ENCODE results near the gene BMP8A. TPM values are rescaled to one million over a fixed set of nuclear protein-coding genes. Genes with fewer than 3 reads are reported as not detected.
"Not testable (repeated sequence)": the region's sequence is repeated elsewhere in the genome, so short reads cannot be mapped to it uniquely, and the experiment has no call there.

The BMP8A gene
- total and polyA plus RNA-seq, 3 experiments from 2014 or later, result 0.18 TPM; not detected in 2

GRCh38 chr1:39452540-39452939 lies 38.9 kb upstream of the BMP8A start:
- Histone ChIP-seq H3K27me3 (ENCODE audit: insufficient read depth, low read length, poor library complexity, severe bottlenecking) (no peaks in the 10 kb centered on the region), H3K4me1 (ENCODE audit: insufficient read depth, low read length) (no peaks in the 10 kb centered on the region), H3K27ac (ENCODE audit: low read depth, low read length) (no peak overlapping the region), H3K4me3 (ENCODE audit: low read length) (no peak overlapping the region), H3K9me3 (ENCODE audit: low read length) (no peaks in the 10 kb centered on the region), H3K36me3 (ENCODE audit: insufficient read depth, low read length) (peaks cover 81% of the 10 kb centered on the region)
- Mint-ChIP-seq H3K4me1 (no peaks in the 10 kb centered on the region), H3K9me3 (no peaks in the 10 kb centered on the region), H3K27me3 (no peaks in the 10 kb centered on the region), H3K27ac (peak overlapping the region in 1 of 8 donors; percentile 54), H3K36me3 (peaks cover 23 to 97% (median 39%) of the 10 kb centered on the region in 3 donors), H3K4me3 (no peak overlapping the region)
- POLR2A ChIA-PET, result no interaction called here
- CTCF ChIA-PET, result no interaction called here
- no peak for DNase-seq

GRCh38 chr1:39453603-39454002 lies 37.8 kb upstream of the BMP8A start:
- Mint-ChIP-seq H3K4me3 (no peak overlapping the region), H3K27ac (no peak overlapping the region)
- POLR2A ChIA-PET, result no interaction called here

GRCh38 chr1:39458991-39459390 lies 32.4 kb upstream of the BMP8A start:
- CTCF ChIA-PET, result no interaction called here

More at GRCh38 chr1:39453603-39454002, 37.8 kb upstream of the BMP8A start:
- Histone ChIP-seq H3K36me3 (ENCODE audit: insufficient read depth, low read length) (peaks cover 82% of the 10 kb centered on the region), H3K4me3 (ENCODE audit: low read length) (no peak overlapping the region), H3K27me3 (ENCODE audit: insufficient read depth, low read length, poor library complexity, severe bottlenecking) (no peaks in the 10 kb centered on the region), H3K9me3 (ENCODE audit: low read length) (no peaks in the 10 kb centered on the region), H3K4me1 (ENCODE audit: insufficient read depth, low read length) (no peaks in the 10 kb centered on the region), H3K27ac (ENCODE audit: low read depth, low read length) (no peak overlapping the region)
- DNase-seq, result no peak
- CTCF ChIA-PET, result no interaction called here
- Mint-ChIP-seq H3K27me3 (no peaks in the 10 kb centered on the region), H3K36me3 (peaks cover 34 to 97% (median 38%) of the 10 kb centered on the region in 3 donors), H3K4me1 (no peaks in the 10 kb centered on the region), H3K9me3 (no peaks in the 10 kb centered on the region)

GRCh38 chr1:39462074-39462473 lies 29.4 kb upstream of the BMP8A start:
- peak overlapping the region in 4 of 8 donors; percentile 24 to 61 (median 44) for H3K27ac Mint-ChIP-seq
- Histone ChIP-seq H3K4me3 (ENCODE audit: low read length) (no peak overlapping the region), H3K27ac (ENCODE audit: low read depth, low read length) (no peak overlapping the region), H3K4me1 (ENCODE audit: insufficient read depth, low read length) (no peaks in the 10 kb centered on the region), H3K27me3 (ENCODE audit: insufficient read depth, low read length, poor library complexity, severe bottlenecking) (no peaks in the 10 kb centered on the region), H3K9me3 (ENCODE audit: low read length) (no peaks in the 10 kb centered on the region), H3K36me3 (ENCODE audit: insufficient read depth, low read length) (peaks cover 75% of the 10 kb centered on the region)
- CTCF ChIA-PET, result no interaction called here
- POLR2A ChIA-PET, result no interaction called here
- peaks cover 22 to 97% (median 40%) of the 10 kb centered on the region in 3 donors for H3K36me3 Mint-ChIP-seq
- peaks cover 0 to 1% (median 0%) of the 10 kb centered on the region in 3 donors for H3K4me1 Mint-ChIP-seq
- DNase-seq, result no peak
- H3K4me3 Mint-ChIP-seq, result no peak overlapping the region
- H3K9me3 Mint-ChIP-seq, result no peaks in the 10 kb centered on the region
- H3K27me3 Mint-ChIP-seq, result no peaks in the 10 kb centered on the region

More at GRCh38 chr1:39458991-39459390, 32.4 kb upstream of the BMP8A start:
- no peak overlapping the region for H3K27ac ChIP-seq (ENCODE audit: low read depth, low read length)
- H3K9me3 ChIP-seq (ENCODE audit: low read length), result no peaks in the 10 kb centered on the region
- H3K4me1 ChIP-seq (ENCODE audit: insufficient read depth, low read length), result no peaks in the 10 kb centered on the region
- POLR2A ChIA-PET, result no interaction called here
- Mint-ChIP-seq H3K27ac (peak overlapping the region in 2 of 8 donors; percentile 2 to 17), H3K27me3 (no peaks in the 10 kb centered on the region), H3K4me1 (no peaks in the 10 kb centered on the region), H3K4me3 (no peak overlapping the region), H3K9me3 (no peaks in the 10 kb centered on the region), H3K36me3 (peaks cover 35 to 99% (median 48%) of the 10 kb centered on the region in 3 donors)
- H3K27me3 ChIP-seq (ENCODE audit: insufficient read depth, low read length, poor library complexity, severe bottlenecking), result no peaks in the 10 kb centered on the region
- no peak overlapping the region for H3K4me3 ChIP-seq (ENCODE audit: low read length)
- DNase-seq, result no peak
- peaks cover 89% of the 10 kb centered on the region for H3K36me3 ChIP-seq (ENCODE audit: insufficient read depth, low read length)

GRCh38 chr1:39466413-39467107 lies 24.9 kb upstream of the BMP8A start:
- no peak overlapping the region for H3K4me3 ChIP-seq (ENCODE audit: low read length)
- H3K4me1 ChIP-seq (ENCODE audit: insufficient read depth, low read length), result no peaks in the 10 kb centered on the region
- Mint-ChIP-seq H3K36me3 (peaks cover 0 to 95% (median 31%) of the 10 kb centered on the region in 3 donors), H3K27me3 (no peaks in the 10 kb centered on the region), H3K4me1 (peaks cover 0 to 1% (median 0%) of the 10 kb centered on the region in 3 donors), H3K27ac (peak overlapping the region in 4 of 8 donors; percentile 47 to 78 (median 66)), H3K9me3 (no peaks in the 10 kb centered on the region), H3K4me3 (no peak overlapping the region)
- no peaks in the 10 kb centered on the region for H3K9me3 ChIP-seq (ENCODE audit: low read length)
- no peaks in the 10 kb centered on the region for H3K27me3 ChIP-seq (ENCODE audit: insufficient read depth, low read length, poor library complexity, severe bottlenecking)
- H3K36me3 ChIP-seq (ENCODE audit: insufficient read depth, low read length), result peaks cover 47% of the 10 kb centered on the region
- ChIA-PET CTCF (interaction anchor here (1.4 kb wide), 1 partner anchor 57 kb away, joined by 3 read pairs; no protein-coding TSS in a partner anchor), POLR2A (no interaction called here)
- no peak for DNase-seq
- no peak overlapping the region for H3K27ac ChIP-seq (ENCODE audit: low read depth, low read length)

GRCh38 chr1:39467108-39467720 lies 24.2 kb upstream of the BMP8A start:
- H3K27ac ChIP-seq (ENCODE audit: low read depth, low read length); H3K27me3 Mint-ChIP-seq; H3K4me1 ChIP-seq (ENCODE audit: insufficient read depth, low read length); H3K4me1 Mint-ChIP-seq; H3K4me3 ChIP-seq (ENCODE audit: low read length); H3K9me3 ChIP-seq (ENCODE audit: low read length); POLR2A ChIA-PET; DNase-seq; H3K4me3 Mint-ChIP-seq; H3K27me3 ChIP-seq (ENCODE audit: insufficient read depth, low read length, poor library complexity, severe bottlenecking); H3K9me3 Mint-ChIP-seq: not testable (repeated sequence)
- H3K36me3 ChIP-seq (ENCODE audit: insufficient read depth, low read length), result peaks cover 46% of the 10 kb centered on the region
- CTCF ChIA-PET, result interaction anchor here (1.4 kb wide), 1 partner anchor 58 kb away, joined by 3 read pairs; no protein-coding TSS in a partner anchor
- Mint-ChIP-seq H3K36me3 (peaks cover 0 to 94% (median 25%) of the 10 kb centered on the region in 3 donors), H3K27ac (peak overlapping the region in 2 of 8 donors; percentile 60 to 61)

GRCh38 chr1:39469150-39469549 lies 22.3 kb upstream of the BMP8A start:
- Histone ChIP-seq H3K36me3 (ENCODE audit: insufficient read depth, low read length) (peaks cover 38% of the 10 kb centered on the region), H3K4me1 (ENCODE audit: insufficient read depth, low read length) (no peaks in the 10 kb centered on the region), H3K27ac (ENCODE audit: low read depth, low read length) (no peak overlapping the region), H3K27me3 (ENCODE audit: insufficient read depth, low read length, poor library complexity, severe bottlenecking) (no peaks in the 10 kb centered on the region), H3K9me3 (ENCODE audit: low read length) (no peaks in the 10 kb centered on the region), H3K4me3 (ENCODE audit: low read length) (no peak overlapping the region)
- no peaks in the 10 kb centered on the region for H3K9me3 Mint-ChIP-seq
- DNase-seq, result no peak
- H3K27ac Mint-ChIP-seq, result peak overlapping the region in 3 of 8 donors; percentile 15 to 39 (median 25)
- no peak overlapping the region for H3K4me3 Mint-ChIP-seq
- CTCF ChIA-PET, result no interaction called here
- H3K27me3 Mint-ChIP-seq, result no peaks in the 10 kb centered on the region
- POLR2A ChIA-PET, result no interaction called here
- H3K36me3 Mint-ChIP-seq, result peaks cover 0 to 92% (median 27%) of the 10 kb centered on the region in 3 donors
- peaks cover 0 to 1% (median 0%) of the 10 kb centered on the region in 3 donors for H3K4me1 Mint-ChIP-seq

- no peaks in the 10 kb centered on the region for H3K4me1 Mint-ChIP-seq
- no peak overlapping the region for H3K4me3 ChIP-seq (ENCODE audit: low read length)
- H3K4me3 Mint-ChIP-seq, result no peak overlapping the region
- DNase-seq, result no peak
- ChIA-PET CTCF (no interaction called here), POLR2A (no interaction called here)
- peaks cover 38% of the 10 kb centered on the region for H3K36me3 ChIP-seq (ENCODE audit: insufficient read depth, low read length)
- no peaks in the 10 kb centered on the region for H3K9me3 ChIP-seq (ENCODE audit: low read length)
- no peaks in the 10 kb centered on the region for H3K27me3 Mint-ChIP-seq
- peaks cover 0 to 89% (median 28%) of the 10 kb centered on the region in 3 donors for H3K36me3 Mint-ChIP-seq
- H3K27me3 ChIP-seq (ENCODE audit: insufficient read depth, low read length, poor library complexity, severe bottlenecking), result no peaks in the 10 kb centered on the region
- no peaks in the 10 kb centered on the region for H3K9me3 Mint-ChIP-seq
- peak overlapping the region in 2 of 8 donors; percentile 39 to 74 for H3K27ac Mint-ChIP-seq
- H3K4me1 ChIP-seq (ENCODE audit: insufficient read depth, low read length), result no peaks in the 10 kb centered on the region
- no peak overlapping the region for H3K27ac ChIP-seq (ENCODE audit: low read depth, low read length)
Measured at GRCh38 chr1:39470040-39470439, 21.4 kb upstream of the BMP8A start.
